GM19467 (cell line): ENCODE results near the gene GLIPR1L2.
"Not testable (repeated sequence)": the region's sequence is repeated elsewhere in the genome, so short reads cannot be mapped to it uniquely, and the experiment has no call there.

Experiments
- ATAC-seq: cut with Tn5 transposase; IDR thresholded peaks from one replicate; pipeline ENCODE4 v1.9.1; 2021; ENCODE audit warnings: mild to moderate bottlenecking, moderate library complexity; ENCODE audit not compliant: unreplicated experiment

GLIPR1L2 gene

DNA sequence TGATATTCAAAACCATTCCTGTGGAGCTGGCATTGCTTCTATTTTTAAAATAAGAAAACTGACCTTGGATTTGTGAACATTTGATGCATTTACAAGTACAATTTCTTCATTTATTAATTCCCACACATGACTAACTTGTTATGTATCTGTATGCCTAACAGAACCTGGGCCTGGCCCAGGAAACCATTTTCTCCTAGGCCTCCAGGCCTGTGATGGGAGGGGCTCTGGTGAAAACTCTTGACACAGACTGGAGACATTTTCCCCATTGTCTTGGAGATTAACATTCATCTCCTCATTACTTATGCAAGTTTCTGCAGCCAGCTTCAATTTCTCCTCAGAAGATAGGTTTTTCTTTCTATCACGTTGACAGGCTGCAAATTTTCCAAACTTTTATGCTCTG lies 42.0 kb downstream of the GLIPR1L2 start:
- no peak for ATAC-seq

DNA sequence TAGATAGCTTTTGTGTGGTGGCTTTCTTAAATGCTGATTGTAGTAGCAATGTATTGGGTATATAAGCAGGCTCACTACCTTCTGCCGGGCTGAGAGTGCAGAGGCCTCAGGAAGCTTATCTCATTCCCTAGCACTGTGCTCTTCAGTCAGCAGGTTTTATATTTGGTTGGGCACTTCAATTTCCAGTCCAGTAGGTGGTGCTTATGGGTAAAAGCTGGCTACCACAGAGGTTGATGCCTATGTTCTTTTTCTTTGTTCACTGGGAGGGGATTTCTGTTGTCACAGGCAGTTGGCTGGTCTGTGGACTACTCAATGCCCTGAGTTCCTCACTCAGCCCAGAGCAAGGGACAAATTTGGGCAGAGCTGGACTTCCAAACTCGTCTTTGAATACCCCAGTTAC lies 46.7 kb downstream of the GLIPR1L2 start:
- no peak for ATAC-seq

DNA sequence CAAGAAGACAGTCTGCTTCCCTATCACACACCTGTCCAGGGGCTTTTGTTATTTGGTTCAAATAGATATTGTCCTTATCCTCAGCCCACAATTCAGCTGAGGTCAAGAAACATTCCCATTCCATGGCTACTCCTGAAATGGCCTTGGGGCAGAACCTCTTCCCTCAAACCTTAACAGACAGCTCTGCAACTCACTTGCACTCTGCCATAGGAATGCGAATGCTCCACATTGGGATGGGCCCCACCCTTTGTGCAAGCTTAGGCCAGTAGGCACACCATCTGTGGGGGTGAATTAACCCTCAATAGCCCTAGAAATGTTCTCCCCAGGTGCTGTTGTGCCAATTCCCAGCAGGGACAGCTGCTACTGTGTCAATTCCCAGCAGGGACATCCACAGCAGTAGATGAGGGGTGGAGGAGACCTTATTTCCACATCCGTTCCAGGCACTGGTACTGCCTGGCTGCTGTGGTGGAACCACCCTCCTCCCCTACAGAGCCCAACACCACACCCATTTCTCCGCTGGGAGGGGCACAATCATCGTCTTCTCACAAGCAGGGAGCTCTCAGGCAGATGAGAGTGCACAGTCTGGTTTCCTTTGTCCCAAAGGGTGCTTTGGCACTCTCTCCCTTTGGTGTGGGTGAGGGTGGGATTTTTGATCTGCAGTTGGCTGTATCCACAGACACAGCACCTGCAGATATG lies 47.3 kb downstream of the GLIPR1L2 start:
- no peak for ATAC-seq

DNA sequence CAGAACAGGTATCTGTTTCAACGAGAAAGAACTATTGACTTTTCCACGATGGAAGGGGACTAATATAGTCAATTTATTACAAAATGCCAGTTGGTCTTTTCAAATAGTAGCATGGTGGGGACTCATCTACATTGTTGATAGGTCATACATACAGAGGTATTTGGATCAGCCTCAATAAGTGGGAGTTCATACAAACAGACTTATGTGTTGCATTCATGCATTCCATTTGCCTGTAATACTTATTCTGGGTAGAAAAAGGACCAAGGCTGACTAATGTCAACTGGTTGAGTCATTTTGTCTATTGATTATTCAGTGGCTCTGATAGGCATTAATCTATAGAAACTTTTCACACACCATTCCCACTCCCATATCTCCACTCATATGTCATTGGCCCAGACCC lies 48.2 kb downstream of the GLIPR1L2 start:
- no peak for ATAC-seq

DNA sequence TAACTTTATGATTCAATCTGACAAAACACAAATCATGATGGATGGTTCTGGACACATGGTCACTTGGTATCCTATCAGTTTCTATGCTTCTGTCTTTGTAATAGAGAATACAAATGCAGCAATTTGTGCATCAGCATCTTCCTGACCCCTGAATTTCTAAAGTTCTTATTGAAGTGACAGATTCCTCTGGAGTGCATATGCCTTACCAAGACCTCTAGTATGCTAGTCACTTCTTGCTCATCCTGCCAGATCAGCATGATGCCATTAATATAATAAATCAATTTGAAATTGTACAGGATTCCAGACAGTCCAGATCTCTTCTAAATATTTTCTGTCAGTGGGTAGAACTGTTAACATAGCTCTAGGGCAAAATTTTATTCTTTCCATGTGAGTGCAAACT lies 49.0 kb downstream of the GLIPR1L2 start:
- ATAC-seq: no peak

DNA sequence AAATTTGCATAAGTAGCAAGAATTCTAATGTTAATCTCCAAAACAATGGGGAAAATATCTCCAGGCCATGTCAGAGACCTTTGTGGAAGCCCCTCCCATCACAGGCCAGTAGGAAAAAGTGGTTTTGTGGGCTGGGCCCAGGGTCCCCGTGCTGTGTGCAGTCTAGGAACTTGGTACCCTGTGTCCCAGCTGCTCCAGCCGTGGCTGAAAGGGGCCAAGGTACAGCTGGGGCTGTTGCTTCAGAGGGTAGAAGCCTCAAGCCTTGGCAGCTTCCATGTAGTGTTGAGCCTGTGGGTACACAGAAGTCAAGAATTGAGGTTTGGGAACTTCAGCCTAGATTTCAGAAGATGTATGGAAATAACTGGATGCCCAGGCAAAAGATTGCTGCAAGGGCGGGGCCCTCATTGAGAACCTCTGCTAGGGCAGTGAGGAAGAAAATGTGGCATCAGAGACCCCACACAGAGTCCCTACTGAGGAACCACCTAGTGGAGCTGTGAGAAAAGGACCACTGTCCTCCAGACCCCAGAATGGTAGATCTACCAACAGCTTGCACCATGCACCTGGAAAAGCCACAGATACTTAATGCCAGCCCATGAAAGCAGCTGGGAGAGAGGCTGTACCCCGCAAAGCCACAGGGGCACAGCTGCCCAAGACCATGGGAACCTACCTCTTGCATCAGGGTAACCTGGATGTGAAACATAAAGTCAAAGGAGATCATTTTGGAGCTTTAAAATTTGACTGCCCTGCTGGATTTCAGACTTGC lies 51.0 kb downstream of the GLIPR1L2 start:
- not testable (repeated sequence) for ATAC-seq

DNA sequence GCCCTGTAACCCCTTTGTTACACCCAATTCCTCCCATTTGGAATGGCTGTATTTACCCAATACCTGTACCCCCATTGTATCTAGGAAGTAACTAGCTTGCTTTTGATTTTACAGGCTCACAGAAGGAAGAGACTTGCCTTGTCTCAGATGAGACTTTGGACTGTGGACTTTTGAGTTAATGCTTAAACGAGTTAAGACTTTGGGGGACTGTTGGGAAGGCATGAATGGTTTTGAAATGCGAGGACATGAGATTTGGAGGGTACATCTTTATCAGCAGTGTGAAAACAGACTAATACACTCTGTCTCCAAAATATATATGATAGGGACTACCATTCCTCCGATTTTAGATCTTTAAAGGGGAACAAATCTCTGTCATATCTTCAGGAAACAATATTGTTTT lies 51.6 kb downstream of the GLIPR1L2 start:
- not testable (repeated sequence) for ATAC-seq

DNA sequence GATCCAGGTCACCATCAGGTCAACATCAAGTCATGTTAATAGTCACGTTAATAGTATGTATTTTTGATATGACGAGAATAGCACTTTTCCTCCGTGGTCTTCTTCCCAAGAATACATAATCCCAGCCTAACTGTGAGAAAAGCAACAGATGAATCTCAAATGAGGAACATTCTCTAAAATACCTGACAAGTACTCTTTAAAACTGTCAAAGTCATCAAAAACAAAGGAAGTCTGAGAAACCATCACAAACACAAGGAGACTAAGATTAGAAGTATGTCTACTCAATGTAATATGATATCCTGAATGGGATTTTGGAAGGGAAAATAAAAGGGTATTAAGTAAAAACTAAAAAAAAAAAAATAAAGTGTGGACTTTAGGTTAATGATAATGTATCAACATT lies 52.8 kb downstream of the GLIPR1L2 start:
- no peak for ATAC-seq

DNA sequence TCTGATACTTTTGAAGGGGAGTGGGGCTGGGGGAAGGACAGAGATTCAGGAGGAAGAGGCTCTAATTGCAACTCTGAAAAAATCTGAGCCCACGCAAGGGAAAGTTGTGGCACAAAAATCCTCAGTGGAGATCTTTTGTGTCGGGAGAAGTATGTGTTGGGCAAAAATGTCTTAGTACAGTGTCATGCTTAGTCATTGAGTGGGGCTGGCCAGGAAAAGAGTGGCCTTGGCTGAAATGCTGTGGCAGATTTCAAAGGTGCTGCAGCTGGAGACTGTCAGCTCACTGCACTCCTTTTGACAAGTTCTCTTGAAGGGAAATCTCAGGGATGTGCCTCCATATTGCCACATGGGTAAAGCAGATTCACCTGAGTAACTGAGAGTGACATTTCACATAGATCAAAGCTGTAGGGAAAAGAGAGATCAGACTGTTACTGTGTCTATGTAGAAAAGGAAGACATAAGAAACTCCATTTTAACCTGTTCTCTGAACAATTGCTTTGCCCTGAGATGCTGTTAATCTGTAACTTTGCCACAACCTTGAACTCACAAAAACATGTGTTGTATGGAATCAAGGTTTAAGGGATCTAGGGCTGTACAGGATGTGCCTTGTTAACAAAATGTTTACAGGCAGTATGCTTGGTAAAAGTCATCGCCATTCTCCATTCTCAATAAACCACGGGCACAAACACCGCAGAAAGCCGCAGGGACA lies 53.7 kb downstream of the GLIPR1L2 start:
- ATAC-seq: no peak

DNA sequence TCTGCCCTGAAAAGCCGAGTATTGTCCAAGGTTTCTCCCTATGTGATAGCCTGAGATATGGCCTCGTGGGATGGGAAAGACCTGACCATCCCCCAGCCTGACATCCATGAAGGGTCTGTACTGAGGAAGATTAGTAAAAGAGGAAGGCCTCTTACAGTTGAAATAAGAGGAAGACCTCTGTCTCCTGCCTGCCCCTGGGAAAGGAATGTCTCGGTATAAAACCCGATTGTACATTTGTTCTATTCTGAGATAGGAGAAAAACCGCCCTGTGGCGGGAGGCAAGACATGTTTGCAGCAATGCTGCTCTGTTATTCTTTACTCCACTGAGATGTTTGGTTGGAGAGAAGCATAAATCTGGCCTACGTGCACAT lies 54.2 kb downstream of the GLIPR1L2 start:
- not testable (repeated sequence) for ATAC-seq

DNA sequence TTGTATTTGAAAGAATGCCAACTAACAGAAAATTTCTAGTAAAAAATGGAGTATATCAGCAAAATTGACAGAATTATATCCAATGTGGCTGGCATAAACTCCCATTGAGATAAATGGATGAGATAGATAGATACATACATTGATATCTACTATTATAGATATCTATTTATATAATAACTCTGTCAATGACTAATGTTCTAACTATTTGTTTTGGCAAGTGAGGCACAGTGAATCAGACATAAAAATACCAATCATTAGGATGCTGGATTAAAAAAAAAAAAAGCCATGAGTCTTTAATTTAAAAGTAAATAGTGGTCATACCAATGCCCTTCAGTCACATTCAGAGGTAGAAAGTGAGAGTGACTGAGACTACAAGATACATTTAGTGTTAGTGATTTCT lies 56.0 kb downstream of the GLIPR1L2 start:
- ATAC-seq: no peak

DNA sequence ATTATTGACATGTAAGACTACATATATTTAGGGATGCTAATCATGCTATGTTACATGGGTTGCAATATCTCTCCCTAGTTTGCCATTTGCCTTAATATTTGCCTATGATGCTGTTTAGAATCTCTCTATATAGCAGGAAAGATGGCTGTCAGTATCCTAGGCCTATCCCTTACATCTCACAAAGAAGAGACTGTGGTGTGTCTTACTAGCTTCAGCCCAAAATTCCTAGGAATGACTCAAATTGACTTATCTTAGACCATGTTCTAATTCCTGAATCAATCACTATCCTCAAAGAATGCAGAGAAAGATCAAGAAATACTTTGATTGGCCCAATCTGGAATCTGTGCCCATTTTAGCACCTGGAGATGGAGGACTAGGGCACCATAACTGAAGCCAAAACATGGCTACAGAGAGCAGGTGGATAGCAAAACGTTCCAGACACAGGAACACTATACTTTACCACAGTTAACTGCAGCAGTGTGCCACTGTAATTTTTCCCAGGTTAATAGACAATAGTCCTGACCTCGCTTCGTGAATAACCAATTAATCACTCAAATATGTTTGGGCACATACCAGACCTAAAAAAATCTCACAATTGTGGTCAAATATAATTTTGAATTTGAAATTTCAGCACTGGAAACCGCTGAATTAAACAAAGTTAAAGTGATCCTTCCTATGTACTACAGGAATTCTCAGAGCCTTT lies 57.0 kb downstream of the GLIPR1L2 start:
- no peak for ATAC-seq

DNA sequence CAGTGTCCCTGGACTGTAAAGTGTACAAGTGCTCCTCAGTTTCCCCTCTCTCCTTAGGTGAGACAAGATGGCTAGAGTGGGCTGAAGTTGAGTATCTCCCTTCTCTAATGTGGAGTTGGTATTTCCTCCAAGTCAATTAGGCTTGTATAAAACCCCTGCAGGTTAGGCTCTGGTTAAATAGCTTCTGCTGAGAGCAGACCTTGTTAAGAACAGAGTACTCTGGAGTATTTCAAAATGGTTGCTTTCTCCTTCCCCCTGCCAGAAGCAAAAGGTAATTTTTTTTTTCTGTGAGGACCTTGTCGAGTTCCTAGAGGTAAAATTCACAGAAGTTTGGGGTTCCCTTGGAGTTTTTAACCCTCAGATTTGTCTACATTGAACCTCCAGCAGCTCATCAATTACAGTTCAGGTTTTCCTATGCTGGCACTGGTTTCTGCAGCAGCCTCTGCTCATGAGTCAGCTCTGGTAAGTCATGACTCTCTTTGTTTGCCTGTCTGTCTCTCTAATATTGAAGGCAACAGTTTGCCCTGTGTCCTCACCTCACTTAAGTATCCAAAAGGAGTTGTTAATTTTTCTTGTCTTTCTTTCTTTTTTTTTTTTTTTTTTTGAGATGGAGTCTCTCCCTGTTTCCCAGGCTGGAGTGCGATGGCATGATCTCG lies 61.9 kb downstream of the GLIPR1L2 start:
- ATAC-seq: no peak

DNA sequence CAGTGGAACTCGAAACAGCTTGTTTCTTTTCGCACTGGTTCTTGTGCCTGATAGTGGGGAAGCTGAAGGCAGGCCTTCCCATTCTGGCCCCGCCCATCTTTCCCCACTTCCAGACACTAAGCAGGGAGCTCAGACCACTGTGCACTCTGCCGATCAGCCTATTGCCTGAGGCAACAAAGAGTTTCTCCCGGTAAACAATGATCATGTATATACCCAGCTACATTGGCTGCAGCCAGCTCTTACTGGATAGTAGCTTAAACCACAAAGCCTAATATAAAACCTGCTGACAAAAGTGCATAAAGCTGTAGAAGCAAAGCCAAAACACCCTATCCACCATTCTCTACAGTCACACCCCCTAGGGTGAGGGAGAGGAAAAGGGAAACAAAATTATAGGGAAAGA lies 65.0 kb downstream of the GLIPR1L2 start:
- no peak for ATAC-seq

DNA sequence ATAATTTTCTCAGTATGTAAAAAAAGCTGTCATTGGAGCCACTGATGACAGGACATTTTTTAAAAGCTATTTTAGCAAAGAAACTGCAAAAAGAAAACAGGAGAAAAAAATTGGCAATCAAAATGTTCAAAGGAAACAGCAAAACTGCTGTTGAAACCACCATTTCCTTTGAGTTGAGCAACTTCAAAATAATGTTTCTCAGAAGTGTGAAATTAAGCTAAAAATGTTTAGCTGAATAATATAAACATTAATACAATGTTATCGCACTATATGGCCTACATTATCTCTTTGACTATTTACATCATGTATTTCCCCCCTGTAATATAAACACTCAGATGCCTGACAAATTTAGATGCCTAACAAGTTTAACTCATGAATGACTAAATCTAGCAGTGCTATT lies 66.3 kb downstream of the GLIPR1L2 start:
- ATAC-seq: no peak

DNA sequence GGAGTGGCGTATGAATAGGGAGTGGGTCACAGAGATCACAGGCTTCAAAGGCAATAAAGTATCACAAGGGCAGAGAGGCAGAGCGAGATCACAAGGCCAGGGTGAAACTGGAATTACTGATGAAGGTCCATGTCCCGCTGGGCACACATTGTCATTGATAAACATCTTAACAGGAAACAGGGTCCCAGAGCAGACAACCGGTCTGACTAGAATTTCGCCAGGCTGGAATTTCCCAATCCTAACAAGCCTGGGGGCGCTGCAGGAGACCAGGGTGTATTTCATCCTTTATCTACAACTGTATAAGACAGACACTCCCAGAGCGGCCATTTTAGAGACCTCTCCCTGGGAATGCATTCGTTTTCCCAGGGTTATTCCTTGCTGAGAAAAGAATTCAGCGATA lies 67.0 kb downstream of the GLIPR1L2 start:
- not testable (repeated sequence) for ATAC-seq

DNA sequence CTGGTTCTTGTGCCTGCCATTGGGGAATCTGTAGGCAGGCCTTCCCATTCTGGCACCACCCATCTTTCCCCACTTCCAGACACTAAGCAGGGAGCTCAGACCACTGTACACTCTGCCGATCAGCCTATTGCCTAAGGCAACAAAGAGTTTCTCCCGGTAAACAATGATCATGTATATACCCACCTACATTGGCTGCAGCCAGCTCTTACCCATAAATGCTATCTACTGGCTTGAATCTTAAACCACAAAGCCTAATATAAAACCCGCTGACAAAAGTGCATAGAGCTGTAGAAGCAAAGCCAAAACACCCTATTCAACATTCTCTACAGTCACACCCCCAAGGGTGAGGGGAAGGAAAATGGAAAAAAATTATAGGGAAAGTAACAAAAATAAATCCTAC lies 68.9 kb downstream of the GLIPR1L2 start:
- no peak for ATAC-seq

DNA sequence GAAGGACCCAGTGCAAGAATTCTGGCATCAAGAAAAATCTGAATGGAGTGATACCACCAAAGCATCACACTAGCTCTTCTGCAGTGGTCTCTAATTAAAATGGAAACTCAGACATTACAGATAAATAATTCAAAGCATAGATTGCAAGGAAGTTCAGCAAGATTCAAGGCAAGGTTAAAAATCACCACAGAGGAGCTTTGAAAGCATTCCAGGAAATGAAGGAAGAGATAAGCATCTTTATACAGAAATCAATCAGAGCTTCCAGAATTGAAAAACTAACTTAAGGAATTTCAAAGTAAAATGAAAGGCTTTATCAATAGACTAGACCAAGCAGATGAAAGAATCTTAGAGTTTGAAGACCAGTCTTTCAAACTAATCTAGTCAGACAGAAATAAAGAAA lies 69.3 kb downstream of the GLIPR1L2 start:
- ATAC-seq: no peak

DNA sequence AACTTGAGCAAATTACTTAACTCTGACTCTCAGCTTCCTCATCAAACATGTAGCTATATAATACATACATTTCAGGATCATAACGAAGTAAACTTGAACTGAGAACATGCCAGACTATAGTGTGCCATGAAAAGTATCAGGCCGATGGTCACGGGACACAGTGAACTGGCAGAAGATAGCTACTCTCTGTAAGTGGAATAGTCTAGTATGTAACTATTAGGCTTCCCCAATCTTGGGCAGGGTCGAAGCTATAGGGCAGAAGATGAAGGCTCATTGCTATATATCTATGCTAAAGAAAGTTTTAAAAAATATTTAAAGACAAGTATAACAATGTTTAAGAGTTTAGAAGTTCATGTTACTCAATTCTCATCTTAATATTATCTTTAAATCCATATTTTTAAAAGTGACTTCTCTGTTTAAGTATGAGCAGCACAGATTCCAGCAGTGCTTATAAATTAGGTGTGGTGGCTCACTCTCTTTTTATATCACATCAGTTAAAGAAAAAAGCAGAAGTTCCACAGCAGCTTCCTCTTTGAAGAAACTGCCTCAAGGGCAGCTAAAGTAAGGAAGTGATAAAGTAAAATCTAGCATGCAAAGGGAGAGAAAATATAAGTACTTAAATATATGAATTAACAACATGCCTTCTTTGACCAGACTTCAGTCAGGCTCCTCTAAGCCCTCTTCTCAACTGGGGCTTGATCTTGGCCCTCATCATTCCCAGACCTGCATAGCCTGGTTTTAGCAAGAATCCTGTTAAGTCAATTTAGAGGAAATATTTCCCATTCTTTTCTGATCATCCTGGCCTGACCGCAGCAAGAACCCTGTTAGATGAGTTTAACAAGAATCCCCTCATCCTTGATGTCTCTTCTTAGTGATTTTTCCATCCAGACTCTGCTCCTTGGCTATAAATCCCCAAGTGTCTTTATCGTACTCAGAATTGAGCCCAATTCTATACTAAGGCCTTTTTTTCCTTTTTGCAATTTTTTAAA lies 81.3 kb downstream of the GLIPR1L2 start:
- no peak for ATAC-seq

DNA sequence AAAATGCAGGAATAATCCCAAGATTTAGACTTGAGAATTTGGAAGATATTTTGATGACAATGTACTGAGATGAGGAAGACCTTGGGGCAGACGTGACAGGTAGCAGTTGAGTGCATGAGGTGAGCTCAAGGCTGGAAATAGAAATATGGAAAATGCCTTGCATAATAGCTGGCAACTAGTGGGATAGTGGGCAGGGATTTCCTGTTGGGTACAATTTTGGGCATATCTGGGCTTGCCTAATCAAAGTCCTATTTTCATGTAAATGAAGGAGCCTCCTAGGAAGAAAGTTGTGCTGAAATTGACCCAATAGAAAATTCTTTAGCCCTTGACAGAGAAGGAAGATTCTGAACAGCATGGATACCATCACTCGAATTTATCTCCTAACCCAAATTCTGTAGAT lies 83.2 kb downstream of the GLIPR1L2 start:
- no peak for ATAC-seq
